Breast epithelium (tissue), 3 donors: ENCODE results near the gene GLIS1.

Source experiments
- CTCF ChIP-seq, 3 donors: fragments of 450-650 bp; IDR thresholded peaks; one replicate each; pipeline ENCODE4 v1.5.1; 2016 to 2017; ENCODE audit warnings: antibody characterized with exemption in 3 of 3, mild to moderate bottlenecking in 3 of 3, moderate library complexity in 3 of 3
- POLR2A ChIP-seq: fragments of 450-650 bp; IDR thresholded peaks from one replicate; pipeline ENCODE4 v1.6.1; 2016; ENCODE audit warnings: antibody characterized with exemption, mild to moderate bottlenecking, moderate library complexity
- POLR2AphosphoS5 ChIP-seq, 3 donors: sonication (generic); formaldehyde crosslinking; IDR thresholded peaks; one replicate each; pipeline ENCODE4 v1.6.1; 2017; ENCODE audit warnings: antibody characterized with exemption in 3 of 3

GRCh38 chr1:53735681-53736080 is 3.3 kb downstream of the GLIS1 start:
- TF ChIP-seq POLR2AphosphoS5 (IDR thresholded peaks at IDR 0.05), result no peak
- TF ChIP-seq CTCF (IDR thresholded peaks at IDR 0.05), result no peak
- no peak for TF ChIP-seq POLR2A
